H1 (cell line): Measurements from ENCODE around the gene LRPAP1.

Experiments used
- CTCF ChIP-seq, 3 experiments: IDR thresholded peaks; 1 replicate in 2 of 3; 2 replicates in 1 of 3; pipeline versions ENCODE4 v1.5.1 to v1.6.1; 2011; ENCODE audit warnings: low read length in 3 of 3, mild to moderate bottlenecking in 3 of 3, inconsistent platforms in 2 of 3, low read depth in 1 of 3, moderate library complexity in 1 of 3; ENCODE audit not compliant: insufficient read depth in 1 of 3; ENCODE audit errors: control extremely low read depth in 1 of 3
- EZH2 ChIP-seq: fragments of 200-600 bp; sonication (generic); IDR thresholded peaks from 2 replicates; pipeline ENCODE4 v1.7.1; 2012; ENCODE audit warnings: low read depth, mild to moderate bottlenecking, moderate library complexity, low read length, inconsistent platforms; ENCODE audit not compliant: severe bottlenecking

- no peak for TF ChIP-seq CTCF (IDR thresholded peaks at IDR 0.05; ENCODE audit: control extremely low read depth in 1 of 3, insufficient read depth in 1 of 3, low read depth in 1 of 3, low read length in 3 of 3)
- TF ChIP-seq EZH2: no peak
Measured at GRCh38 chr4:3512279-3512678, 19.9 kb downstream of the LRPAP1 start.
